Gastrocnemius medialis (tissue), 4 donors: ENCODE measurements around the gene NME2. TPM values are rescaled to one million over a fixed set of nuclear protein-coding genes. Genes with fewer than 3 reads are reported as not detected.

Experiments
- ATAC-seq, 2 donors: fragments of 150-250 bp; one replicate each; pipeline ENCODE4 v1.9.1; 2016
- DNase-seq, 2 donors: peaks; one replicate each; pipeline ENCODE4 v3.0.0-alpha.2; 2019
- H3K27ac ChIP-seq, 4 donors: fragments of 200-600 bp; sonication (generic); 1 replicate in 1 of 4; 2 replicates in 3 of 4; pipeline ENCODE4 v1.5.1; 2016 to 2018; ENCODE audit warnings: mild to moderate bottlenecking in 2 of 4, moderate library complexity in 1 of 4
- H3K27me3 ChIP-seq, 3 donors: fragments of 200-600 bp; sonication (generic) in 2 of 3; 1 replicate in 1 of 3; 2 replicates in 2 of 3; pipeline versions ENCODE4 v1.5.1 to v1.6.0; 2016 to 2019; ENCODE audit warnings: mild to moderate bottlenecking in 1 of 3, moderate library complexity in 1 of 3
- H3K36me3 ChIP-seq, 2 donors: fragments of 200-600 bp; sonication (generic) in 1 of 2; one replicate each; pipeline ENCODE4 v1.5.1; 2017 to 2018
- H3K4me1 ChIP-seq, 2 donors: fragments of 200-600 bp; sonication (generic) in 1 of 2; one replicate each; pipeline ENCODE4 v1.5.1; 2016 to 2017; ENCODE audit warnings: mild to moderate bottlenecking in 2 of 2
- H3K4me3 ChIP-seq, 4 donors: fragments of 200-600 bp; sonication (generic) in 3 of 4; 1 replicate in 1 of 4; 2 replicates in 3 of 4; pipeline ENCODE4 v1.5.1; 2016 to 2019; ENCODE audit warnings: mild to moderate bottlenecking in 2 of 4
- H3K9me3 ChIP-seq, 3 donors: fragments of 200-600 bp; sonication (generic) in 2 of 3; 1 replicate in 1 of 3; 2 replicates in 2 of 3; pipeline ENCODE4 v1.5.1; 2016 to 2019
- POLR2A ChIP-seq, 2 donors: fragments of 450-650 bp; IDR thresholded peaks; one replicate each; pipeline ENCODE4 v1.6.1; 2017; ENCODE audit warnings: antibody characterized with exemption in 2 of 2, mild to moderate bottlenecking in 2 of 2, moderate library complexity in 2 of 2
- in situ Hi-C, 4 donors: fragments of 200-750 bp; cut with MboI; loops; one replicate each; pipeline versions ENCODE4 v1.15.0 to v1.8.0; 2017; ENCODE audit warnings: low sequenced_read_pairs in 4 of 4
- intact Hi-C: fragments of 100-400 bp; cut with DNase I; formaldehyde crosslinking; loops from one replicate; pipeline ENCODE4 v1.15.1; 2023; ENCODE audit warnings: low total_unique reads
- total RNA-seq, 4 donors: library from RNA; depleted of rRNA; stranded (reverse); fragments of >200 nt; gene quantifications; one replicate each; pipeline versions ENCODE4 v1.1.0 to v1.2.3, GENCODE V29; 2016
- TF ChIP-seq, protein P1 (sequence below), 5 experiments: fragments of 450-650 bp in 3 of 5; fragments of 200-600 bp in 2 of 5; sonication (generic) in 2 of 5; IDR thresholded peaks in 4 of 5; conservative IDR thresholded peaks in 1 of 5; 1 replicate in 4 of 5; 2 replicates in 1 of 5; pipeline ENCODE4 v1.5.1; 2016 to 2019; ENCODE audit warnings: antibody characterized with exemption in 5 of 5, mild to moderate bottlenecking in 3 of 5, moderate library complexity in 3 of 5

The NME2 gene
- total RNA-seq, 4 donors from 2014 or later = 412 to 666 (median 508) TPM

DNA sequence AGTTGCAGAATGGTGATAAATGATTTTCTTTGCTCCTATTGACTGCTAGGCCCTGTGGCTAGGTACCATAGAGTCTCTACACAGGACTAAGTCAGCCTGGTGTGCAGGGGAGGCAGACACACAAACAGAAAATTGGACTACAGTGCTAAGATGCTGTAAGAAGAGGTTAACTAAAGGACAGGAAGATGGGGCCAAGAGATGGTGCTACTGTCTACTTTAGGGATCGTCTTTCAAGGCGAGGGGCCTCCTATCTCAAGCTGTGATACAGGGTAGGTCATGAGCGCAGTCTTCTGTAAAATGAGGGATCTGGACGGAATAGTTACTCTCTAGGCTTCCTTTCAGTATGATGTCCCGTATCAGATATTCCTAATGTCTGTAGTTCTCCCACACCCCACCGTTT is 12.0 kb upstream of the NME2 start:
- Histone ChIP-seq H3K9me3 (no peaks in the 10 kb centered on the region), H3K4me1 (peaks cover 17 to 18% of the 10 kb centered on the region in 2 donors), H3K27me3 (no peaks in the 10 kb centered on the region), H3K4me3 (peak overlapping the region; percentile 64 to 77 (median 72)), H3K36me3 (peaks cover 0 to 33% of the 10 kb centered on the region in 2 donors), H3K27ac (peak overlapping the region; percentile 82 to 90 (median 88))
- ATAC-seq (no peak), DNase-seq (no peak)
- TF ChIP-seq POLR2A (IDR thresholded peaks at IDR 0.05) = no peak
- in situ Hi-C loops (loop anchor here (5.0 to 25.0 kb wide), 3 partner anchors 149 to 292 kb away; partner anchors contain the start of gene TOB1 (in 2 of the 4)), intact Hi-C loops (loop anchor here (5.0 to 10.0 kb wide), 3 partner anchors 99 to 287 kb away; partner anchors contain the start of genes MBTD1, TOB1 and UTP18)

DNA sequence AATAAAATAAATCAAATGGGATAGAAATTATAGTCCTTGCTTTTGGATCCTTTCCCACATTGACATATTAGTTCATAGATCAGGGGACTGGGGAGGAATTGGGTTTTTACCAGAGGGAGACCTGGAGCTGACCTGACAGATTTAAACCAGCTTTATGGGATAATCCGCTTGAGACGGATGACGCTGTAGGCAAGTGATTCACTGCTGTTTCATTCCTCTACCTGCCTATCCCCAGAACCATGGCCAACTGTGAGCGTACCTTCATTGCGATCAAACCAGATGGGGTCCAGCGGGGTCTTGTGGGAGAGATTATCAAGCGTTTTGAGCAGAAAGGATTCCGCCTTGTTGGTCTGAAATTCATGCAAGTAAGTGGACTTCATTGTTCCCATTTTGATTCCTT is 10.8 kb upstream of the NME2 start:
- TF ChIP-seq, protein P1, sequence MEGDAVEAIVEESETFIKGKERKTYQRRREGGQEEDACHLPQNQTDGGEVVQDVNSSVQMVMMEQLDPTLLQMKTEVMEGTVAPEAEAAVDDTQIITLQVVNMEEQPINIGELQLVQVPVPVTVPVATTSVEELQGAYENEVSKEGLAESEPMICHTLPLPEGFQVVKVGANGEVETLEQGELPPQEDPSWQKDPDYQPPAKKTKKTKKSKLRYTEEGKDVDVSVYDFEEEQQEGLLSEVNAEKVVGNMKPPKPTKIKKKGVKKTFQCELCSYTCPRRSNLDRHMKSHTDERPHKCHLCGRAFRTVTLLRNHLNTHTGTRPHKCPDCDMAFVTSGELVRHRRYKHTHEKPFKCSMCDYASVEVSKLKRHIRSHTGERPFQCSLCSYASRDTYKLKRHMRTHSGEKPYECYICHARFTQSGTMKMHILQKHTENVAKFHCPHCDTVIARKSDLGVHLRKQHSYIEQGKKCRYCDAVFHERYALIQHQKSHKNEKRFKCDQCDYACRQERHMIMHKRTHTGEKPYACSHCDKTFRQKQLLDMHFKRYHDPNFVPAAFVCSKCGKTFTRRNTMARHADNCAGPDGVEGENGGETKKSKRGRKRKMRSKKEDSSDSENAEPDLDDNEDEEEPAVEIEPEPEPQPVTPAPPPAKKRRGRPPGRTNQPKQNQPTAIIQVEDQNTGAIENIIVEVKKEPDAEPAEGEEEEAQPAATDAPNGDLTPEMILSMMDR (IDR thresholded peaks at IDR 0.05 in 4 of 5, conservative IDR thresholded peaks at IDR 0.05 in 1 of 5) = no peak
- no peak for TF ChIP-seq POLR2A (IDR thresholded peaks at IDR 0.05)
- Histone ChIP-seq H3K36me3 (peaks cover 0 to 39% of the 10 kb centered on the region in 2 donors), H3K27me3 (no peaks in the 10 kb centered on the region), H3K9me3 (no peaks in the 10 kb centered on the region), H3K27ac (no peak overlapping the region), H3K4me1 (peaks cover 17 to 18% of the 10 kb centered on the region in 2 donors), H3K4me3 (no peak overlapping the region)
- DNase-seq (no peak), ATAC-seq (no peak)
- in situ Hi-C loops = loop anchor here in 3 of 4 donors (5.0 to 25.0 kb wide), 3 partner anchors 148 to 293 kb away; partner anchors contain the start of gene TOB1 (in 2 of the 3)
- intact Hi-C loops = loop anchor here (10.0 kb wide), 1 partner anchor 101 kb away; no protein-coding TSS in a partner anchor

- in situ Hi-C loops = loop anchor here in 3 of 4 donors (5.0 to 25.0 kb wide), 3 partner anchors 152 to 297 kb away; partner anchors contain the start of gene TOB1 (in 2 of the 3)
- Histone ChIP-seq H3K9me3 (no peaks in the 10 kb centered on the region), H3K36me3 (peaks cover 0 to 71% of the 10 kb centered on the region in 2 donors), H3K4me3 (no peak overlapping the region), H3K4me1 (peaks cover under 1 to 4% of the 10 kb centered on the region in 2 donors), H3K27me3 (no peaks in the 10 kb centered on the region), H3K27ac (no peak overlapping the region)
- TF ChIP-seq, protein P1 (IDR thresholded peaks at IDR 0.05 in 4 of 5, conservative IDR thresholded peaks at IDR 0.05 in 1 of 5) = no peak
- no peak for TF ChIP-seq POLR2A (IDR thresholded peaks at IDR 0.05)
- ATAC-seq (no peak), DNase-seq (no peak)
- intact Hi-C loops = loop anchor here (10.0 kb wide), 1 partner anchor 105 kb away; no protein-coding TSS in a partner anchor
Observed at GRCh38 chr17:51159604-51160003, 6.6 kb upstream of the NME2 start.

GRCh38 chr17:51161541-51161940 is 4.7 kb upstream of the NME2 start:
- Histone ChIP-seq H3K36me3 (peaks cover 0 to 63% of the 10 kb centered on the region in 2 donors), H3K4me3 (no peak overlapping the region), H3K9me3 (no peaks in the 10 kb centered on the region), H3K27me3 (no peaks in the 10 kb centered on the region), H3K27ac (no peak overlapping the region), H3K4me1 (peaks cover 4 to 9% of the 10 kb centered on the region in 2 donors)
- intact Hi-C loops (no loop called here), in situ Hi-C loops (loop anchor here in 2 of 4 donors (25.0 kb wide), 1 partner anchor 299 kb away; the partner anchor contains the start of gene TOB1 (in 2 of the 2))
- no peak for TF ChIP-seq POLR2A (IDR thresholded peaks at IDR 0.05)
- TF ChIP-seq, protein P1 (IDR thresholded peaks at IDR 0.05 in 4 of 5, conservative IDR thresholded peaks at IDR 0.05 in 1 of 5) = no peak
- ATAC-seq (no peak), DNase-seq (no peak)

GRCh38 chr17:51164911-51165679 is 1.1 kb upstream of the NME2 start:
- Histone ChIP-seq H3K27me3 (no peaks in the 10 kb centered on the region), H3K4me1 (peaks cover 4 to 16% of the 10 kb centered on the region in 2 donors), H3K27ac (peak overlapping the region; percentile 93 to 100 (median 98)), H3K4me3 (peak overlapping the region; percentile 80 to 97 (median 88)), H3K9me3 (no peaks in the 10 kb centered on the region), H3K36me3 (peaks cover 0 to 56% of the 10 kb centered on the region in 2 donors)
- ATAC-seq = no peak
- DNase-seq = no peak
- intact Hi-C loops (no loop called here), in situ Hi-C loops (loop anchor here in 2 of 4 donors (25.0 kb wide), 1 partner anchor 303 kb away; the partner anchor contains the start of gene TOB1 (in 2 of the 2))
- no peak for TF ChIP-seq POLR2A (IDR thresholded peaks at IDR 0.05)
- TF ChIP-seq, protein P1 (IDR thresholded peaks at IDR 0.05 in 4 of 5, conservative IDR thresholded peaks at IDR 0.05 in 1 of 5) = no peak
